NCI-H2227 (cell line): ENCODE data around the gene ST6GAL1.
"Not testable (repeated sequence)": the region's sequence is repeated elsewhere in the genome, so short reads cannot be mapped to it uniquely, and the experiment has no call there.

ENCODE experiments used
- DNase-seq: peaks from one replicate; lab custom pipeline; 2025; ENCODE audit not compliant: unreplicated experiment; lab: John Stamatoyannopoulos, UW

Gene ST6GAL1

GRCh38 chr3:187017511-187018230, 87.3 kb downstream of the ST6GAL1 start:
- DNase-seq: no peak

- no peak for DNase-seq
Measured at GRCh38 chr3:187019542-187020072, 89.3 kb downstream of the ST6GAL1 start.

GRCh38 chr3:187020376-187020775, 90.0 kb downstream of the ST6GAL1 start:
- no peak for DNase-seq

GRCh38 chr3:187021748-187022402, 91.5 kb downstream of the ST6GAL1 start:
- no peak for DNase-seq

- DNase-seq: no peak
Measured at GRCh38 chr3:187022403-187023029, 92.2 kb downstream of the ST6GAL1 start.

- not testable (repeated sequence) for DNase-seq
Measured at GRCh38 chr3:187023340-187023739, 93.0 kb downstream of the ST6GAL1 start.

- DNase-seq: no peak
Measured at GRCh38 chr3:187024536-187025226, 94.4 kb downstream of the ST6GAL1 start.

GRCh38 chr3:187025254-187025655, 94.9 kb downstream of the ST6GAL1 start:
- DNase-seq: no peak

GRCh38 chr3:187025656-187026316, 95.5 kb downstream of the ST6GAL1 start:
- no peak for DNase-seq

- DNase-seq: no peak
Measured at GRCh38 chr3:187026317-187026670, 96.0 kb downstream of the ST6GAL1 start.

- no peak for DNase-seq
Measured at GRCh38 chr3:187027531-187028278, 97.4 kb downstream of the ST6GAL1 start.

- DNase-seq: no peak
Measured at GRCh38 chr3:187031934-187032333, 101.6 kb downstream of the ST6GAL1 start.

- DNase-seq: no peak
Measured at GRCh38 chr3:187036394-187036793, 106.1 kb downstream of the ST6GAL1 start.

GRCh38 chr3:187039100-187039722, 108.9 kb downstream of the ST6GAL1 start:
- DNase-seq: no peak

- DNase-seq: no peak
Measured at GRCh38 chr3:187039723-187040414, 109.5 kb downstream of the ST6GAL1 start.

GRCh38 chr3:187040516-187041361, 110.4 kb downstream of the ST6GAL1 start:
- no peak for DNase-seq

- DNase-seq: no peak
Measured at GRCh38 chr3:187041362-187042307, 111.3 kb downstream of the ST6GAL1 start.
